GM18499 (cell line): ENCODE results near the gene PARP4.
"Not testable (repeated sequence)": the region's sequence is repeated elsewhere in the genome, so short reads cannot be mapped to it uniquely, and the experiment has no call there.

Source experiments
- ATAC-seq: cut with Tn5 transposase; IDR thresholded peaks from one replicate; pipeline ENCODE4 v1.9.1; 2021; ENCODE audit warnings: moderate number of reproducible peaks; ENCODE audit not compliant: insufficient read depth, unreplicated experiment

Gene PARP4

GRCh38 chr13:24506698-24507335 is 5.8 kb downstream of the PARP4 start:
- ATAC-seq: no peak

GRCh38 chr13:24506283-24506682 is 6.3 kb downstream of the PARP4 start:
- not testable (repeated sequence) for ATAC-seq

GRCh38 chr13:24505756-24506155 is 6.8 kb downstream of the PARP4 start:
- ATAC-seq: no peak

- ATAC-seq: no peak
Measured at GRCh38 chr13:24505256-24505655, 7.3 kb downstream of the PARP4 start.

GRCh38 chr13:24503379-24503696 is 9.2 kb downstream of the PARP4 start:
- no peak for ATAC-seq

GRCh38 chr13:24502533-24503378 is 9.8 kb downstream of the PARP4 start:
- no peak for ATAC-seq

- ATAC-seq: no peak
Measured at GRCh38 chr13:24500977-24501376, 11.6 kb downstream of the PARP4 start.

- no peak for ATAC-seq
Measured at GRCh38 chr13:24497742-24498141, 14.8 kb downstream of the PARP4 start.

GRCh38 chr13:24496295-24496694 is 16.3 kb downstream of the PARP4 start:
- ATAC-seq: not testable (repeated sequence)

GRCh38 chr13:24495151-24495729 is 17.3 kb downstream of the PARP4 start:
- no peak for ATAC-seq

GRCh38 chr13:24493356-24493755 is 19.2 kb downstream of the PARP4 start:
- no peak for ATAC-seq

- no peak for ATAC-seq
Measured at GRCh38 chr13:24491845-24492244, 20.7 kb downstream of the PARP4 start.

GRCh38 chr13:24489721-24490120 is 22.9 kb downstream of the PARP4 start:
- ATAC-seq: no peak

GRCh38 chr13:24488092-24488491 is 24.5 kb downstream of the PARP4 start:
- ATAC-seq: not testable (repeated sequence)

- not testable (repeated sequence) for ATAC-seq
Measured at GRCh38 chr13:24486017-24486657, 26.4 kb downstream of the PARP4 start.

- ATAC-seq: no peak
Measured at GRCh38 chr13:24473686-24474085, 38.9 kb downstream of the PARP4 start.

GRCh38 chr13:24472129-24472528 is 40.4 kb downstream of the PARP4 start:
- ATAC-seq: not testable (repeated sequence)

GRCh38 chr13:24463078-24463477 is 49.5 kb downstream of the PARP4 start:
- no peak for ATAC-seq

GRCh38 chr13:24460256-24460655 is 52.3 kb downstream of the PARP4 start:
- no peak for ATAC-seq

- ATAC-seq: no peak
Measured at GRCh38 chr13:24459726-24460125, 52.9 kb downstream of the PARP4 start.

- ATAC-seq: no peak
Measured at GRCh38 chr13:24459234-24459633, 53.3 kb downstream of the PARP4 start.
